A549 (cell line): ENCODE results near the gene ISCA2. TPM values are rescaled to one million over a fixed set of nuclear protein-coding genes. Genes with fewer than 3 reads are reported as not detected.

Experiments used
- ATAC-seq, 2 experiments: fragments of 200-7000 bp in 1 of 2; fragments of >200 bp in 1 of 2; cut with Nextera tagmentation in 1 of 2; cut with Tn5 transposase in 1 of 2; 3 replicates each; pipeline versions ENCODE4 v1.8.0 to v1.9.1; 2018 to 2020; ENCODE audit warnings: mild to moderate bottlenecking in 1 of 2, moderate library complexity in 1 of 2
- CTCF ChIA-PET: fragments of 300-600 bp; sonication (Branson Sonifier 250); formaldehyde crosslinking; extraction: SDS; loops from one replicate; lab custom pipeline; 2021; ENCODE audit warnings: antibody characterized with exemption, inconsistent platforms; lab: Yijun Ruan, JAX
- POLR2A ChIA-PET: fragments of 350-600 bp; formaldehyde crosslinking; extraction: SDS; loops from one replicate; lab custom pipeline; 2021; ENCODE audit warnings: antibody characterized with exemption, inconsistent platforms; lab: Yijun Ruan, JAX
- DNase-seq, 2 experiments: peaks; one replicate each; pipeline versions ENCODE4 v3.0.0 to v3.0.0-alpha.2; 2011 to 2016; ENCODE audit warnings: low read depth in 1 of 2, low spot score in 1 of 2
- FAIRE-seq: peaks from 2 replicates; lab custom pipeline; 2011; peaks lifted over from hg19 to GRCh38; lab: Jason Lieb, UNC
- H3K27ac ChIP-seq, 2 experiments: fragments of >200 bp; sonication (Bioruptor Twin); formaldehyde crosslinking; 3 replicates each; pipeline ENCODE4 v1.5.1; 2016 to 2017
- H3K4me1 ChIP-seq: fragments of >200 bp; sonication (Bioruptor Twin); formaldehyde crosslinking; 3 replicates; pipeline ENCODE4 v1.6.1; 2016
- H3K4me2 ChIP-seq: fragments of >200 bp; sonication (Bioruptor Twin); formaldehyde crosslinking; 3 replicates; pipeline ENCODE4 v1.6.1; 2016
- H3K4me3 ChIP-seq: fragments of >200 bp; sonication (Bioruptor Twin); formaldehyde crosslinking; 3 replicates; pipeline ENCODE4 v1.5.1; 2016
- H3K9me3 ChIP-seq: fragments of >200 bp; sonication (Bioruptor Twin); formaldehyde crosslinking; 3 replicates; pipeline ENCODE4 v1.6.1; 2016
- CHD2 ChIP-seq: fragments of 150-350 bp; IDR thresholded peaks from 2 replicates; pipeline ENCODE4 v1.6.1; 2014; ENCODE audit warnings: low read length; ENCODE audit not compliant: partially characterized antibody
- EHF ChIP-seq: fragments of 250-450 bp; sonication (Bioruptor Pico); IDR thresholded peaks from 2 replicates; pipeline ENCODE4 v1.5.0; 2020; ENCODE audit warnings: mild to moderate bottlenecking
- EP300 ChIP-seq, 2 experiments: fragments of >200 bp; sonication (Bioruptor Twin); formaldehyde crosslinking; IDR thresholded peaks; 2 replicates in 1 of 2; 3 replicates in 1 of 2; pipeline ENCODE4 v1.6.1; 2016 to 2017
- FOSB ChIP-seq: fragments of 250-450 bp; sonication (Bioruptor Pico); IDR thresholded peaks from 2 replicates; pipeline ENCODE4 v1.5.0; 2020; ENCODE audit warnings: mild to moderate bottlenecking, moderate library complexity
- HOXA7 ChIP-seq: fragments of 250-450 bp; sonication (Bioruptor Pico); IDR thresholded peaks from 2 replicates; pipeline ENCODE4 v1.5.0; 2020; ENCODE audit warnings: mild to moderate bottlenecking, moderate library complexity
- HOXB5 ChIP-seq: fragments of 250-450 bp; sonication (Bioruptor Pico); IDR thresholded peaks from 2 replicates; pipeline ENCODE4 v1.5.0; 2020; ENCODE audit warnings: mild to moderate bottlenecking, moderate library complexity
- SMC3 ChIP-seq: fragments of >200 bp; sonication (Bioruptor Twin); formaldehyde crosslinking; IDR thresholded peaks from 3 replicates; pipeline ENCODE4 v1.6.1; 2018; ENCODE audit warnings: inconsistent platforms
- ZC3H11A ChIP-seq: fragments of 450-650 bp; IDR thresholded peaks from 2 replicates; pipeline ENCODE4 v1.6.1; 2014; ENCODE audit warnings: antibody characterized with exemption, mild to moderate bottlenecking
- ZNF302 ChIP-seq: fragments of 250-450 bp; sonication (Bioruptor Pico); IDR thresholded peaks from 2 replicates; pipeline ENCODE4 v1.9.0; 2021; ENCODE audit warnings: inconsistent platforms, mild to moderate bottlenecking, moderate library complexity
- WGBS: methylation state at CpG from one replicate; pipeline ENCODE4 v1.1.6; 2017; ENCODE audit errors: missing lambda C conversion rate; 5-methylcytosine and 5-hydroxymethylcytosine counted together
- polyA plus RNA-seq, 4 experiments: library from polyadenylated mRNA; depleted of rRNA in 3 of 4; stranded (reverse); fragments of >200 nt; fragmentation: RNase III in 1 of 4; extraction: RNeasy Plus Mini Kit Qiagen cat#74134 plus additional on column Dnase treatment in 1 of 4; gene quantifications; 2 replicates in 3 of 4; 3 replicates in 1 of 4; pipeline ENCODE4 v1.2.3, GENCODE V29; 2011 to 2017
- TF ChIP-seq, protein P1 (sequence below): IDR thresholded peaks from 2 replicates; pipeline ENCODE4 v1.6.1; 2012
- TF ChIP-seq, protein P2 (sequence below): fragments of 250-450 bp; sonication (Bioruptor Pico); IDR thresholded peaks from 2 replicates; pipeline ENCODE4 v1.5.0; 2020; ENCODE audit warnings: low read depth, mild to moderate bottlenecking, moderate library complexity
- TF ChIP-seq, protein P3 (sequence below): fragments of >200 bp; sonication (Bioruptor Twin); formaldehyde crosslinking; IDR thresholded peaks from 3 replicates; pipeline ENCODE4 v1.6.1; 2016
- TF ChIP-seq, protein P4 (sequence below): fragments of 150-350 bp; IDR thresholded peaks from 2 replicates; pipeline ENCODE4 v1.6.1; 2014; ENCODE audit warnings: low read depth, mild to moderate bottlenecking, low read length
- TF ChIP-seq, protein P5 (sequence below): fragments of 450-650 bp; IDR thresholded peaks from 2 replicates; pipeline ENCODE4 v1.6.1; 2014; ENCODE audit warnings: antibody characterized with exemption
- TF ChIP-seq, protein P6 (sequence below): fragments of >200 bp; sonication (Bioruptor Twin); formaldehyde crosslinking; IDR thresholded peaks from 3 replicates; pipeline ENCODE4 v1.5.1; 2016

The ISCA2 gene
- polyA plus RNA-seq, 2 of the 4 experiments (the other 2 are of a cell fraction), result 48.8 to 49.3 TPM

DNA sequence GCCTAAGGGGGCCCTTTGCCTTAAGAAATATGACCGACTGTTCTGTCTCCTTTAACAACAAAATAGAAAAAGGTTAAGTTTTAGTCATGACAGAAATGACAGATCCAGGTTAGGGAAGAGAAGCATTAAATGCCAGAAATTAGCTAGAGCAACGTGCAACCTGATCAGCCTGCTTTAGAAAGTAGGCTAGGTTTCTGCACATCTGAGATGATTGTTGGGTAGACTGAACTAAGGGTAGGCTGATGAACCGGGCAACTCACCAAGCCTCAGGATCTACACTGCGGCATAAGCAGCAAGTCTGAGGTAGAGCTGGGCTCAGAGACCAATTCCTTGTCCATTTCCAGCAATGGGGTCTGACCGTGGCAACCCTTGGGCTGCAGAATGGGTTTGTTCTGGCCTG is 29.9 kb upstream of the ISCA2 start:
- TF ChIP-seq HOXA7 (CRISPR knock-in tag) (no peak), CHD2 (no peak), ZNF302 (CRISPR knock-in tag) (no peak), EHF (CRISPR knock-in tag) (no peak), EP300 (IDR thresholded peaks at IDR 0.05) (no peak), SMC3 (no peak)
- TF ChIP-seq, protein P1, sequence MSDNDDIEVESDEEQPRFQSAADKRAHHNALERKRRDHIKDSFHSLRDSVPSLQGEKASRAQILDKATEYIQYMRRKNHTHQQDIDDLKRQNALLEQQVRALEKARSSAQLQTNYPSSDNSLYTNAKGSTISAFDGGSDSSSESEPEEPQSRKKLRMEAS, result no peak
- TF ChIP-seq, protein P2, sequence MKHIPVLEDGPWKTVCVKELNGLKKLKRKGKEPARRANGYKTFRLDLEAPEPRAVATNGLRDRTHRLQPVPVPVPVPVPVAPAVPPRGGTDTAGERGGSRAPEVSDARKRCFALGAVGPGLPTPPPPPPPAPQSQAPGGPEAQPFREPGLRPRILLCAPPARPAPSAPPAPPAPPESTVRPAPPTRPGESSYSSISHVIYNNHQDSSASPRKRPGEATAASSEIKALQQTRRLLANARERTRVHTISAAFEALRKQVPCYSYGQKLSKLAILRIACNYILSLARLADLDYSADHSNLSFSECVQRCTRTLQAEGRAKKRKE (CRISPR knock-in tag), result no peak
- TF ChIP-seq, protein P3, sequence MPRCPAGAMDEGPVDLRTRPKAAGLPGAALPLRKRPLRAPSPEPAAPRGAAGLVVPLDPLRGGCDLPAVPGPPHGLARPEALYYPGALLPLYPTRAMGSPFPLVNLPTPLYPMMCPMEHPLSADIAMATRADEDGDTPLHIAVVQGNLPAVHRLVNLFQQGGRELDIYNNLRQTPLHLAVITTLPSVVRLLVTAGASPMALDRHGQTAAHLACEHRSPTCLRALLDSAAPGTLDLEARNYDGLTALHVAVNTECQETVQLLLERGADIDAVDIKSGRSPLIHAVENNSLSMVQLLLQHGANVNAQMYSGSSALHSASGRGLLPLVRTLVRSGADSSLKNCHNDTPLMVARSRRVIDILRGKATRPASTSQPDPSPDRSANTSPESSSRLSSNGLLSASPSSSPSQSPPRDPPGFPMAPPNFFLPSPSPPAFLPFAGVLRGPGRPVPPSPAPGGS, result no peak
- TF ChIP-seq, protein P4, sequence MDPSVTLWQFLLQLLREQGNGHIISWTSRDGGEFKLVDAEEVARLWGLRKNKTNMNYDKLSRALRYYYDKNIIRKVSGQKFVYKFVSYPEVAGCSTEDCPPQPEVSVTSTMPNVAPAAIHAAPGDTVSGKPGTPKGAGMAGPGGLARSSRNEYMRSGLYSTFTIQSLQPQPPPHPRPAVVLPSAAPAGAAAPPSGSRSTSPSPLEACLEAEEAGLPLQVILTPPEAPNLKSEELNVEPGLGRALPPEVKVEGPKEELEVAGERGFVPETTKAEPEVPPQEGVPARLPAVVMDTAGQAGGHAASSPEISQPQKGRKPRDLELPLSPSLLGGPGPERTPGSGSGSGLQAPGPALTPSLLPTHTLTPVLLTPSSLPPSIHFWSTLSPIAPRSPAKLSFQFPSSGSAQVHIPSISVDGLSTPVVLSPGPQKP, result no peak
- no peak for DNase-seq
- Histone ChIP-seq H3K4me3 (no peak overlapping the region), H3K9me3 (no peaks in the 10 kb centered on the region), H3K27ac (no peak overlapping the region), H3K4me1 (no peaks in the 10 kb centered on the region), H3K4me2 (no peak overlapping the region)
- FAIRE-seq, result no peak
- ATAC-seq, result no peak
- POLR2A ChIA-PET, result no interaction called here
- 34% methylated on average over 5 of the region's 5 CpGs for whole genome bisulfite sequencing
- CTCF ChIA-PET, result interaction anchor here (0.6 to 2.0 kb wide), 6 partner anchors 22 to 207 kb away, joined by 3 to 5 read pairs (median 3); no protein-coding TSS in a partner anchor

DNA sequence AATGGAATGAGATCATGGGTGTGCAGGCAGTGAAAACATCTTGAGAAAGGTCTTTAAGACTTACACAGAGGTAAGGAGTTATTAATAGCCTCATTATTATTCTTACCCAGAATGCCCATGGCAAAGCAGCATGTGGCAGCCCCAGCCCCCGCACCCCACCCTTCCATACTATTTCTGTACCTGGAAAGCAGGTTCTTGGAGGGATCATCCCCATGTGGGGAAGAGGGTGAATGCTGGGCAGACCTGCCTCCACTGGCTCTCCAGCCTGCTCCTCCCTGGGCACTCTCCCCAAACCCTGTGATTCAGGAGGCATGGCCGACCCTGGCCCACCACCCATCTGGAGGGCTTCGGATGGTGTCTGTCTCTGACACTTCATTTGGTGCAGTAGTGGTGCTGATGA is 28.8 kb upstream of the ISCA2 start:
- POLR2A ChIA-PET, result interaction anchor here (0.5 kb wide), 1 partner anchor 26 kb away, joined by 3 read pairs; no protein-coding TSS in a partner anchor
- no peak for DNase-seq
- CTCF ChIA-PET, result interaction anchor here (1.1 to 2.2 kb wide), 3 partner anchors 14 to 139 kb away, joined by 3 to 9 read pairs (median 5); no protein-coding TSS in a partner anchor
- no peaks in the 10 kb centered on the region for H3K4me1 ChIP-seq
- 17% methylated on average over 3 of the region's 3 CpGs for WGBS
- ATAC-seq, result no peak
- H3K27ac ChIP-seq, result no peak overlapping the region
- H3K4me2 ChIP-seq, result no peak overlapping the region
- no peaks in the 10 kb centered on the region for H3K9me3 ChIP-seq
- H3K4me3 ChIP-seq, result no peak overlapping the region
- no peak for FAIRE-seq
- TF ChIP-seq ZC3H11A, result no peak
- TF ChIP-seq, protein P5, sequence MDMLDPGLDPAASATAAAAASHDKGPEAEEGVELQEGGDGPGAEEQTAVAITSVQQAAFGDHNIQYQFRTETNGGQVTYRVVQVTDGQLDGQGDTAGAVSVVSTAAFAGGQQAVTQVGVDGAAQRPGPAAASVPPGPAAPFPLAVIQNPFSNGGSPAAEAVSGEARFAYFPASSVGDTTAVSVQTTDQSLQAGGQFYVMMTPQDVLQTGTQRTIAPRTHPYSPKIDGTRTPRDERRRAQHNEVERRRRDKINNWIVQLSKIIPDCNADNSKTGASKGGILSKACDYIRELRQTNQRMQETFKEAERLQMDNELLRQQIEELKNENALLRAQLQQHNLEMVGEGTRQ, result no peak
- TF ChIP-seq, protein P1, result no peak
- TF ChIP-seq, protein P4, result no peak
- no peak for TF ChIP-seq HOXB5
- no peak for TF ChIP-seq FOSB (CRISPR knock-in tag)
- TF ChIP-seq, protein P6, sequence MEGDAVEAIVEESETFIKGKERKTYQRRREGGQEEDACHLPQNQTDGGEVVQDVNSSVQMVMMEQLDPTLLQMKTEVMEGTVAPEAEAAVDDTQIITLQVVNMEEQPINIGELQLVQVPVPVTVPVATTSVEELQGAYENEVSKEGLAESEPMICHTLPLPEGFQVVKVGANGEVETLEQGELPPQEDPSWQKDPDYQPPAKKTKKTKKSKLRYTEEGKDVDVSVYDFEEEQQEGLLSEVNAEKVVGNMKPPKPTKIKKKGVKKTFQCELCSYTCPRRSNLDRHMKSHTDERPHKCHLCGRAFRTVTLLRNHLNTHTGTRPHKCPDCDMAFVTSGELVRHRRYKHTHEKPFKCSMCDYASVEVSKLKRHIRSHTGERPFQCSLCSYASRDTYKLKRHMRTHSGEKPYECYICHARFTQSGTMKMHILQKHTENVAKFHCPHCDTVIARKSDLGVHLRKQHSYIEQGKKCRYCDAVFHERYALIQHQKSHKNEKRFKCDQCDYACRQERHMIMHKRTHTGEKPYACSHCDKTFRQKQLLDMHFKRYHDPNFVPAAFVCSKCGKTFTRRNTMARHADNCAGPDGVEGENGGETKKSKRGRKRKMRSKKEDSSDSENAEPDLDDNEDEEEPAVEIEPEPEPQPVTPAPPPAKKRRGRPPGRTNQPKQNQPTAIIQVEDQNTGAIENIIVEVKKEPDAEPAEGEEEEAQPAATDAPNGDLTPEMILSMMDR, result no peak
